B cell (primary cell): Measurements from ENCODE around the gene OTUB2.

ENCODE experiments used
- CTCF ChIP-seq: fragments of 200-600 bp; IDR thresholded peaks from one replicate; pipeline ENCODE4 v1.8.0; 2022; ENCODE audit warnings: antibody characterized with exemption, mild to moderate bottlenecking
- EZH2 ChIP-seq: IDR thresholded peaks from 2 replicates; pipeline ENCODE4 v1.6.1; 2012; ENCODE audit warnings: borderline replicate concordance, low read depth, mild to moderate bottlenecking, moderate library complexity, low read length; ENCODE audit not compliant: insufficient read depth, poor library complexity, severe bottlenecking

DNA sequence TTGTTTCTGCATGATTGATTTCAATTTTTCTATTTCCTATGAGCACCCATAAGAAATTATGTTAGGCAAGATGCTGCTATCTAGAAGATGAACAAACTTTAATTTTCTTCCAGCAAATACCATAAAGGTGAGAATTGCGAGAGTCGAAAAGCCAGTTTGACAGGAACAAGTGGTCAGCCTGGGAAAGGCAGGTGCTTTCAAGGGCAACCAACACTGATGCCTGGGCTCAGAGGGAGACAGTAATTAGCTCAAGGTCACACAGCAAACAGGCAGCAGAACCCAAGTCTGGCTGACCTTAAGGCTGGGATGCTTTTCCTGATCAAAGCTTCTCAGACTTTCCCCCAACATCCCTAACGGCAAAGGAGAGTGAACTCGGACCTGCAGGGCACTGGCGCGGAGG is 6.8 kb upstream of the OTUB2 start:
- TF ChIP-seq CTCF (no peak), EZH2 (no peak)
